GM12872 (cell line): ENCODE data around the gene PRDX2.

Experiments
- CTCF ChIP-seq: IDR thresholded peaks from 3 replicates; pipeline ENCODE4 v1.5.1; 2011; ENCODE audit warnings: low read depth, mild to moderate bottlenecking, low read length, moderate library complexity; ENCODE audit not compliant: insufficient read depth

PRDX2 gene

DNA sequence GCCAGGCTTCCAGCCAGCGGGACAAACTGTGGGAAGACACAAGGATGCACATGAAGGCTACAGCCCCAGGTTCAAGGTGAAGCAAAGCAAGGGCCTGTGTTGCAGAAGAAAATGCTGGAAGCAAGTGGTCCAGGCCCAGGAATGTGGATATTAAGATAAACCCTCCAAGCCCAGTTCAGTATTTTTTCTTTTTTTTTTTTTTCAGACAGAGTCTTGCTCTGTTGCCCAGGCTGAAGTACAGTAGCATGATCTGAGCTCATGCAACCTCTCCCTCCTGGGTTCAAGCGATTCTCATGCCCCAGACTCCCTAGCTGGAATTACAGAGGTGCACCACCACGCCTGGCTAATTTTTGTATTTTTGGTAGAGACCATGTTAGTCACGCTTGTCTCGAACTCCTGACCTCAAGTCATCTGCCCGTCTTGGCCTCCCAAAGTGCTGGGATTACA is 4.4 kb downstream of the PRDX2 start:
- TF ChIP-seq CTCF: no peak

DNA sequence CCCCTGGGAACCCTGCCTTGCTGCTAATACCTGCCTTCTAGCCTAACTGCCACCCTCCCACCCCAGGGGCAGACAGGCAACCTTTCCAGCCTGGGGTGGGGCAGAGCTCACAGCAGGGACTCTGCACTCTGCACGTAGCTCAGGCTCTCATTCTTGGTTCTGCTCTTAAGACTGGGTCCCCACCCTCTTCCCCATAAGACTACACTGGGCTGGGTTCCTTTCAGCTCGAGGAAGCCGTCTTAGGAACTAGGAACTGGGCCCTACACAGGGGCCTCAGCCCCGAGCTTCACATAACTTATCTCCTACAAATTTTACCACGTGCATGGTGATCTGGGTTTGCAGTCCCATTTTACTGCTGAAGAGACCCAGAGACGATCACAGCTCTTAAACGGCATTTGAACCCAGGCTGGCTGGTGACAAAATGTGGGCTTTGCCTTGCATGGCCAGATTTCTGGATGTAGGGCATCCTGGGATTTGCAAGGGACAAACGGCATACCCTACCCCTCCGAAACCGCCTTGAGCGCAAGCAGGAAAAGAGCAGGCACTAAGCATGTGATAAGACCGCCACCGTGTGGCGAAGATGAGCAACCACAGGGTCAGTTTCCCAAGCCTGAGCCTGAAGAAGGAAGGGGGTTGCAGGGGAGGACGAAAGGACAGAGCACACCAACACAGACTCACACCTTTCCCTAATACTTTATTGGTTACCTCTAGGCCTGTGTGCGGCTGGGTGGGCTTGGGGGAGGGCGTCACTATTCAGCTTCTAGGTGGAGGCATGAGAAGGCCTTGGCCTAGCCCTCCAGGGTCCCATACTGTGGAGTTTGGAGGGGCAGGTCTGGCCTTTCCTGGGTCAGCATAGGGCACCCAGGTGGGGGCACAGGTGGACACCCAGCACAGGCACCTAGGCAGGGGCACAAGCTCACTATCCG is 5.2 kb downstream of the PRDX2 start:
- peak; percentile 97 for TF ChIP-seq CTCF

DNA sequence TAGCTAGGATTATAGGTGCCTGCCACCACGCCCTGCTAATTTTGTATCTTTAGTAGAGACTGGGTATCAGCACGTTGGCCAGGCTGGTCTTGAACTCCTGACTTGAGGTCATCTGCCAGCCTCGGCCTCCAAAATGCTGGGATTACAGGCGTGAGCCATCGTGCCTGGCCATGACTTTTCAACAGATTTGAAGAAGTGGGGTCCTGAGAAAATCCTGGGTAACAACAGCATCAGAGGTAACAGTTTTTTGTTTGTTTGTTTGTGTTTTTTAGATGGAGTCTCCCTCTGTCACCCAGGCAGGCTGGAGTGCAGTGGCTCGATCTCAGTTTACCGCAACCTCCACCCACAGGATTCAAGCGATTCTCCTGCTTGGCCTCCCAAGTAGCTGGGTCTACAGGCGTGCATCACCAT is 6.6 kb downstream of the PRDX2 start:
- TF ChIP-seq CTCF: no peak

DNA sequence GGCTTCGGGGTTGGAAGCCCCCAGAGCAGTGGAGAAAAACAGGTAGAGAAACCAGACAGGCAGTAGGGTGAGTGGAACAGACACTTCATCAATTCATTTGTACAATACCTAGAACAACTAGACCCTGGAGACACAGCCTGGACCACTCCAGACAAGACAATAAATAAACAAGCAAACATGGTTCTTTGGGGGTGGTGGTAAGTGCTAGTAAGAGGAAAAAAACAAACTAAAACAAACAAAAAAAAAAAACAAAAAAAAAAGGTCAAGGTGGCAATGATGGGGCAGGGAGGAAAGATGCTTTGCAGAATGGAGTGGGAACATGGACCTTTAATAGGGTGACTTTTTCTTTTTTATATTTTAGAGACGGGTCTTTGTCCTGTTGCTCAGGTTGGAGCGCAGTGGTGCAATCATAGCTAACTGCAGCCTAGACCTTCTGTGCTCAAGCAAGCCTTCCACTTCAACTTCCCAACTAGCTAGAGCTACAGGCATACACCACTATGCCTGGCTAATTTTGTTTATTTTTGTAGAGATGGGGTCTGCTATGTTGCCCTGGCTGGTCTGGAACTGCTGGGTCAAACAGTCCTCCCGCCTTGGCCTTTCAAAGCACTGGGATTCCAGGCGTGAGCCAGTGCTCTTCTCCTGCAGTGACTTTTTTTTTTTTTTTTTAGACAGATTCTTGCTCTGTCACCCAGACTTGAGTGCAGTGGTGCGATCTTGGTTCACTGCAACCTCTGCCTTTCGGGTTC is 7.2 kb downstream of the PRDX2 start:
- no peak for TF ChIP-seq CTCF

- no peak for TF ChIP-seq CTCF
These were observed 8.1 kb downstream of the PRDX2 start for GRCh38 chr19:12793290-12794195.

- no peak for TF ChIP-seq CTCF
These were observed 8.7 kb downstream of the PRDX2 start for GRCh38 chr19:12792853-12793289.
